Measurements from ENCODE around the gene PDE10A. TPM values are rescaled to one million over a fixed set of nuclear protein-coding genes. Genes with fewer than 3 reads are reported as not detected.
"Not testable (repeated sequence)": the region's sequence is repeated elsewhere in the genome, so short reads cannot be mapped to it uniquely, and the experiment has no call there.

PDE10A gene
- polyA plus RNA-seq, 1 donor from 2014 or later, result not detected

DNA sequence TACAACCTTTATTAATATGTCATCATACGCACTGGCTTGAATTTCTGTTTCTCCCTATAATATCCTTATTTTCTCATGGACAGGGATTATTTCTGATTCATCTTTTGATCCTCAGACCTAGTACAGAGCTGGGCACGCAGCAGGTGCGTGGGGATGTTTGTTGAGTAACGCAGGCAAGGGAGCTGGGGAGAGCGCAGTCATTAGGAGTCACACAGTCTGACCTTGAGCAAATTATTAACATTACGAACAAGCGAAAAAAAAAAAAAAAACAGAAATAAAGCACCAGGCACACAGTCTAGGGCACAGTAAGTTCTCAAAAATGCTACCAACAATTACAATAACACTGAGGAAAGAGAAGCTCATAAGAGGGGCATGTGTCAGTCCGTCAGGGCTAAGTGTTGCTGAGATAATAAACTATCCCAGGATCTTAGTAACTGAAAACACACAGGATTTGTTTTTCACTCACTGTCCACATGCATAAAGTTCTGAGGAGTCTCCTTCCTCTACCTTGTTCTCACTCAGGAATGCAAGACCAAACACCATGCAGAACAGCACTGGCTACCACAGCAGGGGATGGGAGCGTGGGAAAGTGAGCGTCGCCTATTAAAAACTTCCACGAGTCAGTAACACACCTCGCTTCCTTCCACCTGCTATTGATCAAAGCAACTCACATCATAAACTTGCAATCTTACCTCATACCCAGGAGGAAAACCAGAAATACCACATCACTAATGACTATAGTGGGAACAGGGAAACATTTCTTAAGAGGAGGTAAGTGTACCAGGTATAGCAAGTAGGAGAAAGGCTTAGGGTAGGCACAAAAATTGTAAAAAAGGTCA is 56.9 kb downstream of the PDE10A start:
- no peaks in the 10 kb centered on the region for H3K36me3 Mint-ChIP-seq
- H3K9me3 Mint-ChIP-seq, result peaks cover 0 to 7% (median 0%) of the 10 kb centered on the region in 3 donors
- H3K4me3 Mint-ChIP-seq, result no peak overlapping the region
- no peaks in the 10 kb centered on the region for H3K4me1 Mint-ChIP-seq
- H3K27me3 Mint-ChIP-seq, result no peaks in the 10 kb centered on the region
- H3K27ac Mint-ChIP-seq, result no peak overlapping the region

DNA sequence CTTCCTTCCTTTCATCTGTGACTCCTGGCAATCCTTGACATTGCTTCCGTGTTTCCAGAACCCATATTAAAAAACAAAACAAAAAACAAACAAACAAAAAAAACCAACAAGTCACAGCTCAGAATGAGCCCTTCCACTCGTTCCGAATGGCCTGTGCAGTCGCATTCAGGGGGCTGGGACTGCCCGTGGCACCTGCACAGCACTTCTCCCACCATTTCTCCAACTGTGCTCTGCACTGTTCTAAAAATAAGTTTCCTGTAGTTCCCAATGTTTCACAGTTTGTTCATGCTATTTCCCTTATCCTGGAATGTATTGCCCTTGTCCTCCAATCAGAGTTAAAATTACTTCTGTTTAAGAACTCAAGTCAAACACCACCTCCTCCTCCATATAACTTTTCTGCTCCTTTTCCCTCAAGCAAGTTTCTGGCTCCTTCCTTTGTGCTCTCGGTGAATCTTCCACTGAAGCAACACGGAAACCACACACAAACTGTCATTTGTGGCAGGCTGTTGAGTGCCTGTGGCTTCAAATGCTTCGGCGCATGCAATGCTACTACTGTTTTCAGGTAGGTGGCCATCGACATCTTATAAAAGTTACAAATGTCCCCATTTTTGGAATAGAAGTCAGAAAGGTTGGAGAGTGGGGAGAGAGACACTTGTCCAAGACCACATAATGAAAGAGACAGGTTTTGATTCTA is 57.7 kb downstream of the PDE10A start:
- Mint-ChIP-seq H3K4me3 (no peak overlapping the region), H3K4me1 (no peaks in the 10 kb centered on the region), H3K27me3 (no peaks in the 10 kb centered on the region), H3K27ac (no peak overlapping the region), H3K36me3 (no peaks in the 10 kb centered on the region), H3K9me3 (peaks cover 0 to 15% (median 4%) of the 10 kb centered on the region in 3 donors)

DNA sequence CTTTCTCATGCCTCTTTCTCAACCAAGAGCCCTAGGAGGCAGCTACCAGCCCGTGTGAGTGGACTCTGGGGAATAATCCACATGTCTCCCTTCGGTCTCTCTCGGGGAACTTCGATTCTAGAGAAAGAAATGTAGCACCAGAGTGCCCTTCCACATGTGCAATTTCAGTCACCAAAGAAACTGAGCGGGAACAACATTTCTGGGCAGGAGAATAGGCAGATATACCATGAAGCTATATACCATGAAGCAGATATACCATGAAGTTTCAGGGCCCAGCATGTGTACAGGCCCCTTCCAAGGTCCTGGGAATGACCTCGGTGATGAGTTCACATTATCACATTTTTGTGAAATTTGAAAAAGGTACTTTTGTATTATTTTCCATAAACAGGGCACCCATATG is 60.8 kb downstream of the PDE10A start:
- Mint-ChIP-seq H3K9me3 (peaks cover 0 to 17% (median 4%) of the 10 kb centered on the region in 3 donors), H3K27me3 (no peaks in the 10 kb centered on the region), H3K36me3 (no peaks in the 10 kb centered on the region), H3K27ac (peak overlapping the region in 1 of 3 donors; percentile 6), H3K4me3 (no peak overlapping the region), H3K4me1 (no peaks in the 10 kb centered on the region)

DNA sequence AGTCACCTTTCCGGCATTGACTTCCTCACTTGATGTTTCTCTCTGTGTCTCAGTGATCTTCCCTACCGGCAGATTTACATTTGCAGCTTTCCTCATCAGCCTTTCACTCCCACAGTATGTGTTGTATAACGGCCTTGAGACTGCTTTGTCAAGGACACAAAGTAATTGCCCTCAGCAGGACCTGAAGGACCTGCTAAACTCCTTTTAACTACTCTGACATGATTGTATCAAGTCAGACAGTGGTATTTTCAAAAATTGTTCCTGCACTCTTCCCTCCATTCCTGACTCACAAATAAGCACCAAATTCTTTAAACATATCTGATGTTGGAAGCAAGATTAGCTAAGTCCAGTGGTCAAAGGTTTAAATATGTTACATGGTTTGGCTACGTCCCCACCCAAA is 62.4 kb downstream of the PDE10A start:
- Mint-ChIP-seq H3K27ac (peak overlapping the region in 1 of 3 donors; percentile 57), H3K9me3 (peaks cover 2 to 17% (median 4%) of the 10 kb centered on the region in 3 donors), H3K4me3 (no peak overlapping the region), H3K27me3 (no peaks in the 10 kb centered on the region), H3K4me1 (no peaks in the 10 kb centered on the region), H3K36me3 (no peaks in the 10 kb centered on the region)

DNA sequence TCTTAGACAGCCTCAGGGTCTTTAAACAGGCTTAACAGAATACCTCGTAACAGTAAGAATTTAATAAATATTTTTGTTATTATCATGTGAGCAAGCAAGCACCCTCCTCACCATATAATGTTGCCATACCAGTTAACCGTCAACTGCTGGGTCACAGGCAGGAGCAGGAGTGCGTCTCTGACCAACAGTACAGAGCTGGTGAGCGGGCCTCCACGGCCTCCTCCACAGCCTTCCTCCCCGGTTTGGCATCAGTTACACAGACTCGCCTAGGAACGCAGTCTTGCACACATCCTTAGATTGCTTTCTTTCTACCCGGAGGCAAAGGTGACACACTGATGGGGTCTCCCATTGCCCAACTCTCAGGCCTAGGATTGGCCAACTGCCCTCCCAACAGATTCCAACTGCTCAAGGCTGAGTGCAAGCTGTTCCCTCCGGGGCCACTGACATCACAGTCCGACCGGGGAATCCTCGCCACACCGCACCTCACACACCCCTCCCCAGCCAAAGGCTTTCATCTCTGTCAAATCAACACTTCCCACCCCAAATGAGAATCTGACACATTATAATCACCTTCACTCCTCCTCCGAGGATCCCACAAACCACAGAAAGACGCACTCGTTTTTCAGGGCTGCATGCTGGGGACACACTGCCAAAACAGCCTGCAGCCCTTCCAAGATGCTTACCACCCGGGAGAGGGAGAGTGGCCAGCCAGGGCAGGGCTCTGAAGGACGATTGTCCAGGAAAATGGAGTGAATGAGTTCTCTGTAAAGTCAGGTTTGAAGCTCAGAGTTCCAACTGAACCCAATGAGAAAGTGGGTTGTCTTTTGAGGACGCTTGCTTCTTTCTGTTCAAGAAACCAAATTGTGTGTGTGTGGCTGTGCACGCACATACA is 63.2 kb downstream of the PDE10A start:
- peaks cover 2 to 17% (median 4%) of the 10 kb centered on the region in 3 donors for H3K9me3 Mint-ChIP-seq
- H3K27me3 Mint-ChIP-seq, result no peaks in the 10 kb centered on the region
- H3K27ac Mint-ChIP-seq, result no peak overlapping the region
- H3K4me3 Mint-ChIP-seq, result no peak overlapping the region
- no peaks in the 10 kb centered on the region for H3K36me3 Mint-ChIP-seq
- no peaks in the 10 kb centered on the region for H3K4me1 Mint-ChIP-seq

DNA sequence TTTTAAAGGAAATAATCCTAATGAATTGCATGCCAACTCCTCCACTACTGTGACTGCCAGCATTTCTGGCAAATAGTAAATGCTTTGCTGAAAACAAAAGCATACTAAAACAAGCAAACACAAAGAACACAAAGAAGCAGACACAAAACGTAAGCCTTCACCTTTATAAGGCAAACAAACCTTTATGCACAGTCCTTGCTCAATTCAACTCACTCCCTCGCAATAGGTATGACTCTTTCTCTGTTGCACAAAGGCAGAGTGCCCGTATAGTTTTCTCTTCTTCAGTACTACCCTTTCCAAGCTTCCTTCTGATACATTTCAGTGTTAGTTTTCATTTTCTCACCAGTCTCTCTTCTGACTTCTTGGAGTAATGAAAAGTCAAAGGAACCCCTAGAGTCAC is 63.9 kb downstream of the PDE10A start:
- Mint-ChIP-seq H3K4me3 (no peak overlapping the region), H3K36me3 (no peaks in the 10 kb centered on the region), H3K27ac (no peak overlapping the region), H3K4me1 (no peaks in the 10 kb centered on the region), H3K9me3 (peaks cover 2 to 17% (median 4%) of the 10 kb centered on the region in 3 donors), H3K27me3 (no peaks in the 10 kb centered on the region)

DNA sequence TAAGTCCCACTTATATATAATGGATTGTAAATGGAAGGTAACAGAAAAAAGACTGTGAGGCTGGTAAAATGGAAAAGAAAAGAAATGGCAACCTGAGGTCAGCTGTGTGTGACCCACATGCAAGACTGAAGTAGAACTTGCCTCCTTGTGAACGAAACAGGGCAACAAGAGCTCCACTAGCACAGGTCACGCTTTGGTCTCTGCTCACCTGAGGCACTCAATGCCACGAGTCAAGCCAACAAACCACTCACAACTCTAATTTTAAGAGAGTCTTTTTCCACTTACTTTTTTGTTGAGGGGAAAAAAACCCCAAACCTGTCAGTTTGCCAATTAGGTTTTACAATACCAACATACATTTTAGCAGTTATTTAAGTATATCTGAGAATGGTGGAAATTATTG is 65.2 kb downstream of the PDE10A start:
- no peaks in the 10 kb centered on the region for H3K4me1 Mint-ChIP-seq
- no peaks in the 10 kb centered on the region for H3K27me3 Mint-ChIP-seq
- peaks cover 2 to 17% (median 4%) of the 10 kb centered on the region in 3 donors for H3K9me3 Mint-ChIP-seq
- H3K4me3 Mint-ChIP-seq, result no peak overlapping the region
- no peaks in the 10 kb centered on the region for H3K36me3 Mint-ChIP-seq
- no peak overlapping the region for H3K27ac Mint-ChIP-seq

DNA sequence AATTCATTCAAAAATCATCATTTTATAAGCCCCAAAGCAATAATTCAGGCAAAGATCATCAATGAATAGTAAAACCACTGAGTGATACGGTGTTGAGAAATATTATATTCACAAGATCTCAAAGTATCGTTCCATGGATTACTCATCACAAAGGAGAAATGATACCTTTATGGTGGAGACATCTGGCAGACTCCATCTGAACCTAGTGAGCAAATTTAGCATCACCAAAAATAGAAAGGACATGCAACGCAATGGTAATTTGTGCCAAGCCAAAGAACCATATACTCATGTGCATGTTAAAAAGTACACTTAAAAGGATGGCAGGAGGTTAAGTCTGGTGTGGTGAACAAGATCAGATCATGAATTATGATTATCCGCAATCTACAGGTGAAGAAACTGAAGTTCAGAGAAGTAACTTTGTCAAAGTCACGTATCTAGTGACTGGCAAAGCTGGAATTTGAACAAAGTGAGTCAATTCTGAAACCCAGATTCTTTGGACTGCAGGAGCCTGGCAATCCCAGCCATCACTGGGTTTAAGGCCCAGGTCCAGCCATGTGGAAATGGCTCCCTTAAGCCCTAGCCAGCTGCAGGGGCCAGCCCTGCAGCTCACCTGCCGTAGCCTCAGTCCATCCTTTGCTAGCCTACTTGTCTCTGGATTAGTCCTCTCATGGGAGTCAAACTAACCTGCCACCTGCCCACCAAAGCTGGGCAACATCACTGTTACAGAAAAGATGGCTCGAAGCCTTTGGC is 68.3 kb downstream of the PDE10A start:
- Mint-ChIP-seq H3K4me1 (no peaks in the 10 kb centered on the region), H3K27ac (no peak overlapping the region), H3K4me3 (no peak overlapping the region), H3K36me3 (no peaks in the 10 kb centered on the region), H3K9me3 (peaks cover 0 to 2% (median 0%) of the 10 kb centered on the region in 3 donors), H3K27me3 (no peaks in the 10 kb centered on the region)

DNA sequence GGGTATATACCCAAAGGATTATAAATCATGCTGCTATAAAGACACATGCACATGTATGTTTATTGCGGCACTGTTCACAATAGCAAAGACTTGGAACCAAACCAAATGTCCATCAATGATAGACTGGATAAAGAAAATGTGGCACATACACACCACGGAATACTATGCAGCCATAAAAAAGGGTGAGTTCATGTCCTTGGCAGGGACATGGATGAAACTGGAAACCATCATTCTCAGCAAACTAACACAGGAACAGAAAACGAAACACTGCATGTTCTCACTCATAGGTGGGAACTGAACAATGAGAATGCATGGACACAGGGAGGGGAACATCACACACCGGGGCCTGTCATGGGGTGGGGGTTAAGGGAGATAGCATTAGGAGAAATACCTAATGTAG is 70.1 kb downstream of the PDE10A start:
- H3K36me3 Mint-ChIP-seq, H3K27me3 Mint-ChIP-seq, H3K27ac Mint-ChIP-seq, H3K9me3 Mint-ChIP-seq, H3K4me1 Mint-ChIP-seq, H3K4me3 Mint-ChIP-seq: not testable (repeated sequence)

DNA sequence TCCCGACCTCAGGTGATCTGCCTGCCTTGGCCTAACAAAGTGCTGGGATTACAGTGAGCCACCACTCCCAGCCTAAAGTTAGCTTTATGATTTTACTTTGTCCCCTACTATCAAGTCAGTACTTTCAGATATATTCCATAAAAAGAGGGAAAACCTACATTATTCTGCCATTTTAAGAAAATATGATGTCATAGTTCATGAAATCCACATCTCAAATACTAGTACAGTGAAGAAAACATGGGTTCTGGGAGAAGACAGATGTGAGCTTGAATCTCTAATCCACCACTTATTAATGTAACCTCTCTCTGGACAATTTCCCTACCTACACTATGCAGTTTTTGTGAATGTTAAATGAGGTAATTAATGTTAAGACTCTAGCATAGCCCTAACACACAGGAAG is 74.5 kb downstream of the PDE10A start:
- H3K27ac Mint-ChIP-seq, result no peak overlapping the region
- H3K4me3 Mint-ChIP-seq, result no peak overlapping the region
- no peaks in the 10 kb centered on the region for H3K4me1 Mint-ChIP-seq
- no peaks in the 10 kb centered on the region for H3K27me3 Mint-ChIP-seq
- H3K36me3 Mint-ChIP-seq, result no peaks in the 10 kb centered on the region
- peaks cover 4 to 9% (median 5%) of the 10 kb centered on the region in 3 donors for H3K9me3 Mint-ChIP-seq

DNA sequence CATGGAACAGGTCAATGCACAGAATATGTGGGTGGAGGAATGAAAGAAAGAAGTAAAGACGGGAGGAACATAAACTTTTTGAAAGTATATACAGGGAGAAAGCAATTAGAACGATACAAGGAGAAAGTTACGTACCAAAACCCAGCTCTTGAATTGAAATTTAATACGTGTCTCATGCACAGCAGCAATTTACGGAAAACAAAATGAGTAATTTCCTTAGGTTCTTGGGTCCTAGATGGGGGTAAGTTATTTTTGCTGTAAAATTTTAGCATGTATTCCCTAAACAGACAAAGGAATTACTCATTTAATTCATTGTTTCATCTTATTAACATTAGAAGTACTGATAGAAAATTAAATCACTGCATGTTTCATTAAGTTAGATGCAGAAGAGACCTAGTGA is 75.8 kb downstream of the PDE10A start:
- Mint-ChIP-seq H3K9me3 (peaks cover 4 to 9% (median 5%) of the 10 kb centered on the region in 3 donors), H3K4me1 (no peaks in the 10 kb centered on the region), H3K36me3 (no peaks in the 10 kb centered on the region), H3K27me3 (no peaks in the 10 kb centered on the region), H3K4me3 (no peak overlapping the region), H3K27ac (no peak overlapping the region)

DNA sequence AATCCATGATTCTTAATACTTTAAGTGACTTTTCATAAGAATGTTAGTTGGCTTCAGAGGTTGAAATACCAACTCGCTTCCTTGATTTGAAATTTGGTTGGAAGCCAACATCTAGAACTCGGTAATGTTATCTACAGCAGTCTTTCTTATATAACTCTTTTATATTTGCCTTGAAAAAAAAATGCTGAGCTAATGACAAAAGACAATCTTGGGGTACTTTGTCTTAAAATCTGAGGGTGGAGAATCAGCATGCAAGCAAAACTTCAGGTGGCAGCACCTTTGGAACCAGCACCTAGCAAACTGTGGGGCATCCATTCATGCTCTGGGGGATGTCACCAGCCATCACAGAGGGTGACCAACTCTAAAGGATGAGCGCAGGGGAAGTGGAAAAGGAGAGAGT is 76.3 kb downstream of the PDE10A start:
- Mint-ChIP-seq H3K4me1 (no peaks in the 10 kb centered on the region), H3K27me3 (no peaks in the 10 kb centered on the region), H3K36me3 (no peaks in the 10 kb centered on the region), H3K4me3 (no peak overlapping the region), H3K27ac (no peak overlapping the region), H3K9me3 (peaks cover 4 to 9% (median 5%) of the 10 kb centered on the region in 3 donors)

DNA sequence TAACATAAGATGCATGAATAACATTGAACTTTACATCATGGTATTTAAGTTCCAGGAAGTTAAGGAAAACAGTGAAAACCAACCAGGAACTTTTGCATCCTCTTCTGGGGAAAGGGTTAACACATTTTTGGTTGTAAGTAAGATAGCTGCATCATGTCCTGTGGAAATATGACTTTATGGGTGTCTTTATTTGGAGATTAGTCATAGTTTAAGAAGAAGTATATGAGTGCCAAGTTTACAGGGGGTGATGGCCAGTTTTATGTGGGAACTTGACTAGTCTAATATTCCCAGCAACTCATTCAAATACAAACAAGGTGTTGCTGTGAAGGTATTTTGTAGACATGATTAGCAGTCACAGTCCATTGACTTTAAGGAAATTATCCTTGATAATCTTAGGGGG is 78.0 kb downstream of the PDE10A start:
- no peak overlapping the region for H3K4me3 Mint-ChIP-seq
- no peaks in the 10 kb centered on the region for H3K4me1 Mint-ChIP-seq
- no peaks in the 10 kb centered on the region for H3K27me3 Mint-ChIP-seq
- no peaks in the 10 kb centered on the region for H3K36me3 Mint-ChIP-seq
- H3K27ac Mint-ChIP-seq, result no peak overlapping the region
- peaks cover 4 to 9% (median 5%) of the 10 kb centered on the region in 3 donors for H3K9me3 Mint-ChIP-seq

DNA sequence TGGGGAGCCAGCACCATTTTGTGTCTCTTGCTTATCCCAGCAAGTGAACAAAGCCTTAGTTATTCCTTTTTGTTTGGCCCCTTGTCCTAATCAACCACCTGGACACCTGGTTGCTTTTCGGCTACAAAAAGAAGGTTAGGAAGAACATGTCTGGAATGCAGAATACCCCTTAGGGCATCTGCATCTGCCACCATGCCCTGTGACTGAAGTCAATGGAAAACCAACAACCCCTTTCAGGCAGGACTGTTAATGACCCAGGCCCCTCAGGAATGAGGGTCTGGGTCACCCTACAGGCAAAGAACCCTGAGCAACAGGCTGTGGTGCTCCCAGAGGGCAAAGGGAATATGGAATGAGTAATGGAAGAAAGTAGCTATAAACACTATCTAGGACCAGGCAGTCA is 78.5 kb downstream of the PDE10A start:
- peaks cover 4 to 9% (median 5%) of the 10 kb centered on the region in 3 donors for H3K9me3 Mint-ChIP-seq
- no peak overlapping the region for H3K27ac Mint-ChIP-seq
- H3K4me3 Mint-ChIP-seq, result no peak overlapping the region
- no peaks in the 10 kb centered on the region for H3K27me3 Mint-ChIP-seq
- no peaks in the 10 kb centered on the region for H3K4me1 Mint-ChIP-seq
- H3K36me3 Mint-ChIP-seq, result no peaks in the 10 kb centered on the region
